Amygdala (tissue), 56 donors: ENCODE data around the gene HELQ.
"Not testable (repeated sequence)": the region's sequence is repeated elsewhere in the genome, so short reads cannot be mapped to it uniquely, and the experiment has no call there.

Experiments used
- DNase-seq, 56 donors: peaks; one replicate each; lab custom pipeline; 2025; lab: John Stamatoyannopoulos, UW

Gene HELQ

GRCh38 chr4:83440899-83441298 lies 14.7 kb downstream of the HELQ start:
- DNase-seq = no peak

- no peak for DNase-seq
Measured at GRCh38 chr4:83440148-83440814, 15.3 kb downstream of the HELQ start.

- no peak for DNase-seq
Measured at GRCh38 chr4:83438719-83439118, 16.9 kb downstream of the HELQ start.

- DNase-seq = no peak
Measured at GRCh38 chr4:83436680-83437079, 18.9 kb downstream of the HELQ start.

- DNase-seq = no peak
Measured at GRCh38 chr4:83431200-83431599, 24.4 kb downstream of the HELQ start.

- no peak for DNase-seq
Measured at GRCh38 chr4:83418211-83418610, 37.4 kb downstream of the HELQ start.

- no peak for DNase-seq
Measured at GRCh38 chr4:83417566-83417965, 38.1 kb downstream of the HELQ start.

- DNase-seq = no peak
Measured at GRCh38 chr4:83413676-83414075, 41.9 kb downstream of the HELQ start.

- no peak for DNase-seq
Measured at GRCh38 chr4:83408908-83409307, 46.7 kb downstream of the HELQ start.

GRCh38 chr4:83405844-83406816 lies 49.5 kb downstream of the HELQ start:
- DNase-seq = no peak

- DNase-seq = not testable (repeated sequence)
Measured at GRCh38 chr4:83398158-83398557, 57.5 kb downstream of the HELQ start.

- DNase-seq = no peak
Measured at GRCh38 chr4:83393908-83394307, 61.7 kb downstream of the HELQ start.

- DNase-seq = no peak
Measured at GRCh38 chr4:83392562-83392961, 63.1 kb downstream of the HELQ start.

- no peak for DNase-seq
Measured at GRCh38 chr4:83390944-83391343, 64.7 kb downstream of the HELQ start.

GRCh38 chr4:83389756-83390505 lies 65.7 kb downstream of the HELQ start:
- DNase-seq = no peak

GRCh38 chr4:83389037-83389720 lies 66.4 kb downstream of the HELQ start:
- DNase-seq = no peak

- no peak for DNase-seq
Measured at GRCh38 chr4:83388313-83388676, 67.3 kb downstream of the HELQ start.

- no peak for DNase-seq
Measured at GRCh38 chr4:83387476-83388312, 67.9 kb downstream of the HELQ start.

GRCh38 chr4:83387012-83387411 lies 68.6 kb downstream of the HELQ start:
- no peak for DNase-seq

- no peak for DNase-seq
Measured at GRCh38 chr4:83382850-83383249, 72.8 kb downstream of the HELQ start.
